ENCODE results near the gene DCC. TPM values are rescaled to one million over a fixed set of nuclear protein-coding genes. Genes with fewer than 3 reads are reported as not detected.

DCC gene
- polyA plus RNA-seq, 1 experiment, result 0.15 TPM

DNA sequence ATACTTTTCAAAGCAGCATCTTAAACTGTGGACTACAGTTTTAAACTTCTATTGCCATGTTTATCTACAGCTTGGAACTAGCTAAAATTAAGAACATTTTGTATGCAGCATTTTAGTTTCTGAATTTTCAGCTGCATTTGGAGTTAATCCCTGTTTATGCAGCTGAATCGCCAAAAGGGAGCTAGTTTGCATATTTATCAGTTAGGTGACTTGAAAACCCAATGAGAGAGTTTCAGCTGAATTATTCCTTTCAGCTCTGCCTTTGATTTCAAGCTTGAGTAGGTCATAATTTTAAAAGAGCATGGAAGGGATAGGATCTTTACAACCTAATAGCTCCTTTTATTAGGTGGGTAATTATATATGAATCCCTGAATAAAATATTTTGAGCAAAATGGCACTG is 1191.9 kb downstream of the DCC start:
- POLR2A ChIA-PET, result no interaction called here
- CTCF ChIA-PET, result interaction anchor here (0.6 to 2.0 kb wide), 2 partner anchors 12 to 506 kb away, joined by 3 to 4 read pairs; no protein-coding TSS in a partner anchor
- no peak overlapping the region for H3K4me3 ChIP-seq (ENCODE audit: low read depth, low read length)
- no peaks in the 10 kb centered on the region for H3K27me3 ChIP-seq (ENCODE audit: control insufficient read depth, insufficient read depth, low read length)
- TF ChIP-seq, protein P1, sequence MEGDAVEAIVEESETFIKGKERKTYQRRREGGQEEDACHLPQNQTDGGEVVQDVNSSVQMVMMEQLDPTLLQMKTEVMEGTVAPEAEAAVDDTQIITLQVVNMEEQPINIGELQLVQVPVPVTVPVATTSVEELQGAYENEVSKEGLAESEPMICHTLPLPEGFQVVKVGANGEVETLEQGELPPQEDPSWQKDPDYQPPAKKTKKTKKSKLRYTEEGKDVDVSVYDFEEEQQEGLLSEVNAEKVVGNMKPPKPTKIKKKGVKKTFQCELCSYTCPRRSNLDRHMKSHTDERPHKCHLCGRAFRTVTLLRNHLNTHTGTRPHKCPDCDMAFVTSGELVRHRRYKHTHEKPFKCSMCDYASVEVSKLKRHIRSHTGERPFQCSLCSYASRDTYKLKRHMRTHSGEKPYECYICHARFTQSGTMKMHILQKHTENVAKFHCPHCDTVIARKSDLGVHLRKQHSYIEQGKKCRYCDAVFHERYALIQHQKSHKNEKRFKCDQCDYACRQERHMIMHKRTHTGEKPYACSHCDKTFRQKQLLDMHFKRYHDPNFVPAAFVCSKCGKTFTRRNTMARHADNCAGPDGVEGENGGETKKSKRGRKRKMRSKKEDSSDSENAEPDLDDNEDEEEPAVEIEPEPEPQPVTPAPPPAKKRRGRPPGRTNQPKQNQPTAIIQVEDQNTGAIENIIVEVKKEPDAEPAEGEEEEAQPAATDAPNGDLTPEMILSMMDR (IDR thresholded peaks at IDR 0.05; ENCODE audit: insufficient read depth, low read depth, low read length), result no peak
- no peak for DNase-seq (ENCODE audit: low read depth)
- no peaks in the 10 kb centered on the region for H3K36me3 ChIP-seq (ENCODE audit: control insufficient read depth, insufficient read depth, low read length)

DNA sequence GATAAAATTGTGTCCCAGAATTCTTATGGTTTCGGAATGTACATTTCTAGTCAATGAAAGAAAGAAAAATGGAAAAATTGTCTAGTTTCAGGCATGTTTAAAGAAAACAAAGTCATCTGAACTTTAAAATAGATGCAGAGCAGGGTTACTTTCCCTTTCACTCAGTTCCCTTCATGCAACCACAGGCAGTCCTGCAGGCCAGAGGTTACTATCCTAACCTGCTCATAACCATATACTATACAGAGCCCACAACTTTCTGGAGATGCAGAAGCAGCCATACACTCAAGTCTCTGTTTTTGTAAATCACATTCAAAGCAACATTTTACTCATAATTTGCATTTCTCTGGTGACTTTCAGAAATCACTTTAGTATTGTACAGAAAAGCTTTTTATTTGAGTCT is 1194.2 kb downstream of the DCC start:
- Histone ChIP-seq H3K27me3 (ENCODE audit: control insufficient read depth, insufficient read depth, low read length) (no peaks in the 10 kb centered on the region), H3K4me3 (ENCODE audit: low read depth, low read length) (no peak overlapping the region), H3K36me3 (ENCODE audit: control insufficient read depth, insufficient read depth, low read length) (no peaks in the 10 kb centered on the region)
- CTCF ChIA-PET, result no interaction called here
- TF ChIP-seq, protein P1 (IDR thresholded peaks at IDR 0.05; ENCODE audit: insufficient read depth, low read depth, low read length), result no peak
- DNase-seq (ENCODE audit: low read depth), result no peak
- POLR2A ChIA-PET, result no interaction called here

- POLR2A ChIA-PET, result no interaction called here
- CTCF ChIA-PET, result no interaction called here
- TF ChIP-seq, protein P1 (IDR thresholded peaks at IDR 0.05; ENCODE audit: insufficient read depth, low read depth, low read length), result no peak
- Histone ChIP-seq H3K4me3 (ENCODE audit: low read depth, low read length) (no peak overlapping the region), H3K36me3 (ENCODE audit: control insufficient read depth, insufficient read depth, low read length) (no peaks in the 10 kb centered on the region), H3K27me3 (ENCODE audit: control insufficient read depth, insufficient read depth, low read length) (no peaks in the 10 kb centered on the region)
- DNase-seq (ENCODE audit: low read depth), result no peak
Measured at GRCh38 chr18:53534695-53535094, 1194.7 kb downstream of the DCC start.

DNA sequence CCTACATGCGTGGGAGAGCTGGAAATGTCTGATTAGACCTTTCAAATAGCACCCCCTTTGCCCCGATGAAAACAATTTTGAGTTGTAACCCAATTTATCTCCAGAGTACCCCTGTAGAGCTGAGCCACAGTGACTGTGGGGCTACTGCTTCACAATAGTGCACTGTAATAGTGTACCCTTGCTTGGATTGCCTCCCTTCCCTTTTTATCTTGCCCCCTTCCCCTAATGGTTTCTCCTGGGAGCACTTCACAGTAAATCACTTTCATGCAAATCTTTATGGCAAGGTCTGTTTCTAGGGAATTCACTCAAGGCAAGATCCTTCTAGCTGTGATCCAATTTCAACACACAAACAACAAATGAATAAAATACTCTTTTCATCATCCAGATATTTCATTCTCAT is 1196.9 kb downstream of the DCC start:
- Histone ChIP-seq H3K27me3 (ENCODE audit: control insufficient read depth, insufficient read depth, low read length) (no peaks in the 10 kb centered on the region), H3K4me3 (ENCODE audit: low read depth, low read length) (no peak overlapping the region), H3K36me3 (ENCODE audit: control insufficient read depth, insufficient read depth, low read length) (no peaks in the 10 kb centered on the region)
- TF ChIP-seq, protein P1 (IDR thresholded peaks at IDR 0.05; ENCODE audit: insufficient read depth, low read depth, low read length), result no peak
- ChIA-PET CTCF (no interaction called here), POLR2A (interaction anchor here (0.6 kb wide), 1 partner anchor 595 kb away, joined by 3 read pairs; no protein-coding TSS in a partner anchor)
- no peak for DNase-seq (ENCODE audit: low read depth)

- no peak overlapping the region for H3K4me3 ChIP-seq (ENCODE audit: low read depth, low read length)
- CTCF ChIA-PET, result no interaction called here
- no peaks in the 10 kb centered on the region for H3K27me3 ChIP-seq (ENCODE audit: control insufficient read depth, insufficient read depth, low read length)
- POLR2A ChIA-PET, result no interaction called here
- no peaks in the 10 kb centered on the region for H3K36me3 ChIP-seq (ENCODE audit: control insufficient read depth, insufficient read depth, low read length)
- DNase-seq (ENCODE audit: low read depth), result no peak
- TF ChIP-seq, protein P1 (IDR thresholded peaks at IDR 0.05; ENCODE audit: insufficient read depth, low read depth, low read length), result no peak
Measured at GRCh38 chr18:53541924-53542323, 1201.9 kb downstream of the DCC start.
